Spinal cord (tissue), 10 donors: ENCODE measurements around the gene LMAN2. TPM values are rescaled to one million over a fixed set of nuclear protein-coding genes. Genes with fewer than 3 reads are reported as not detected.

ENCODE experiments used
- DNase-seq, 6 donors: peaks; one replicate each; pipeline versions ENCODE4 v3.0.0 to v3.0.0-alpha.2; 2013 to 2015; ENCODE audit warnings: low spot score in 6 of 6, low read depth in 4 of 6
- H3K27ac ChIP-seq: one replicate; pipeline ENCODE4 v1.5.1; 2013; ENCODE audit warnings: low read depth, low read length, control low read depth
- H3K27me3 ChIP-seq: one replicate; pipeline ENCODE4 v1.6.1; 2013; ENCODE audit warnings: low read length; ENCODE audit not compliant: control insufficient read depth, insufficient read depth
- H3K36me3 ChIP-seq: one replicate; pipeline ENCODE4 v1.6.1; 2013; ENCODE audit warnings: low read length; ENCODE audit not compliant: control insufficient read depth, insufficient read depth
- H3K4me1 ChIP-seq: one replicate; pipeline ENCODE4 v1.6.1; 2013; ENCODE audit warnings: low read length; ENCODE audit not compliant: control insufficient read depth, insufficient read depth
- H3K4me3 ChIP-seq: one replicate; pipeline ENCODE4 v1.5.1; 2013; ENCODE audit warnings: low read depth, low read length, control low read depth
- H3K9me3 ChIP-seq: one replicate; pipeline ENCODE4 v1.6.1; 2013; ENCODE audit warnings: low read length; ENCODE audit not compliant: control insufficient read depth, insufficient read depth
- WGBS: methylation state at CpG from one replicate; pipeline ENCODE4 v1.1.5; 2013; ENCODE audit warnings: missing lambda C conversion rate; ENCODE audit not compliant: insufficient coverage; 5-methylcytosine and 5-hydroxymethylcytosine counted together
- polyA plus RNA-seq, 2 donors: library from polyadenylated mRNA; unstranded; fragments of 120-200 nt; gene quantifications; one replicate each; pipeline ENCODE4 v1.2.1, GENCODE V29; 2013; ENCODE audit not compliant: insufficient read length in 2 of 2
- total RNA-seq, 2 donors: library from RNA; depleted of rRNA in 1 of 2; stranded (reverse); fragments of 120-200 nt in 1 of 2; fragments of >200 nt in 1 of 2; gene quantifications; one replicate each; pipeline versions ENCODE4 v1.2.3 to v1.2.4, GENCODE V29; 2013 to 2014
- donor health status: healthy.

The LMAN2 gene
- total and polyA plus RNA-seq, 4 donors, result 90.3 to 152 (median 96.4) TPM

DNA sequence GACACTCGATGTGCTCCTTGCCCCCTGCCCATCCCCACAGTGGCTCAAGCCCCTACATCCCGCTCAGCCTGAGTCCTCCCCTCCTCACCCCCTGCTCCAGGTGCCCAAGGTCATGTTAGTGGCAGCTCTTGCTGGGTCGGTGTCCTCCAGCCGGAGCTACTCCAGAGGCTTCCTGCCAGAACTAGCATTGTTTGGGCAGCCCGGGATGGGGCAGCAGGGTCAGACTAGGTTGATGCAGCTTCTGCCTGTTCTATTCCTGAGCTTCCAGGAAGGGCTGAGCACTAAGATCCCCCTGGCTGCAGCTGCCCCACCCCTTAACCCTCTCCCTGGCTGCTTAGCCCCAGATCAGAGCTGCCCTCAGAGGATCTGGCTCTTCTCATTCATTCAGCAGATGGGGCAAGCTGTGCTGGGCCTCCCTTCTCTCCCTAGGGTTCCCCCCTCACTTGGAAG, 6.9 kb upstream of the LMAN2 start:
- H3K4me3 ChIP-seq, result no peak overlapping the region
- no peak for DNase-seq
- H3K36me3 ChIP-seq, result no peaks in the 10 kb centered on the region
- peaks cover 15% of the 10 kb centered on the region for H3K27me3 ChIP-seq
- H3K9me3 ChIP-seq, result no peaks in the 10 kb centered on the region
- H3K4me1 ChIP-seq, result peaks cover 9% of the 10 kb centered on the region
- no peak overlapping the region for H3K27ac ChIP-seq
- 68% methylated on average over 5 of the region's 5 CpGs for WGBS

DNA sequence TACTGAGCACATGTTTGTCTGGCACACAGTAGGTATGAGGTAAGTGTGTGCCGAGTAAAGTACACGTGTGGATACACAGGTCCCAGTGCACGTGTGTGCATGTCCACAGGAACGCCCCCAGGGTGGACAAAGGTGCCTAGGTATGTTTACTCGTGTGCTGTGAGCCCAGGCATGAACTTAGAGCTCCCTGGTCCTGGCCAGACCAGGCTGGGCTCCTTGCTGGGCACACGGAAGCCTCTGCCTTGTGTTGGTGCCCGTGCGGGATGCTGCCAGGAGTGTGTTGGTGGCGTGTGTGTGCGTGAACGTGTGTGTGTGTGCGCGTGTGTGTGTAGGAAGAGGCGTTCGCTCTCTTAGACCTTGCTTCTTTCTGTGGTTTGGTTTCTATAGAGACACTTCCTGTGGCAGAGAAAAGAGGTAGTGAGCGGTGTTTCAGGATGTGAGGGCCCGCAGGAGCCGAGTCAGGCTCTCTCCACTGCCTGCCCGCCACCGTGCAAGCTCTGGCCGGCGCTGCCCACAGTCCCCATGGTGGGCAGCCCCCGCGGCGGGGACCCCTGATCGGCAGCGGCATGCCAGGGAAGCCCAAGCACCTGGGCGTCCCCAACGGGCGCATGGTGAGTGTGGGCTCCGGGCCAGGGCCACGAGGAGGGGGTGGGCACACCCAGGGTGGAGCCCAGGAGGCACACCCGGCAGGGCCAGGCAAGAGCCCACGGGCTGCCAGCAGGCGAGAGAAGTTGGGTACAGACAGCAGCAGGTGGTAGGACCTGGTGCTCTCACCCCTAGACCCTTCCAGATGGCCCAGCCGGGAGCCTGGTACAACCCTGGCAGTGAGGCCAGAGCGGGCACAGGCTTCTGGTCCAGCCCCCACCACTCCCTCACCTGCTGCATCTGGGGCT, 6.2 kb upstream of the LMAN2 start, which contains the start of gene RGS14:
Gene RGS14 (plus strand): TSS at position 466 of the 893 bp plus-strand sequence. CDS start 101 bp downstream, at position 567.
- no peaks in the 10 kb centered on the region for H3K36me3 ChIP-seq
- WGBS, result 71% methylated on average over 28 of the region's 37 CpGs
- H3K27ac ChIP-seq, result no peak within 1 kb of the TSS
- no peak for DNase-seq
- H3K27me3 ChIP-seq, result peaks cover 12% of the 10 kb centered on the region
- no peaks in the 10 kb centered on the region for H3K9me3 ChIP-seq
- no peak within 1 kb of the TSS for H3K4me3 ChIP-seq
- H3K4me1 ChIP-seq, result peaks cover 2% of the 10 kb centered on the region

DNA sequence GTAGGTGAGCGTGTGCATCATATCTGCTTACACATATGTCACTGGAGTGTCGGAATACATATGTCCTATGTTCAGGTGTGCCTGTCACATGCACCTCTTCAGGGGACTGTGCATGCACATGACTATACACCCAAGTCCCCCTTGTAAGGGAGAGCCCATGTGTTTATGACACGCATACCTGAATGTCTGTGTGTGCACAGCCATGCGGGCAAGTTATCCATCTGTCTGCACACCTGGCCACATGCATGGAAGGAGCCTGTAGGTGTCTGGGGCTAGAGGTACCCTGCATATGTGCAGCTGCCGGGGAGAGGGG, 5.6 kb upstream of the LMAN2 start:
- WGBS, result 90% methylated on average over 5 of the region's 5 CpGs
- peaks cover 12% of the 10 kb centered on the region for H3K27me3 ChIP-seq
- H3K4me3 ChIP-seq, result no peak overlapping the region
- no peaks in the 10 kb centered on the region for H3K36me3 ChIP-seq
- H3K27ac ChIP-seq, result no peak overlapping the region
- H3K4me1 ChIP-seq, result peaks cover 3% of the 10 kb centered on the region
- DNase-seq, result no peak
- no peaks in the 10 kb centered on the region for H3K9me3 ChIP-seq

DNA sequence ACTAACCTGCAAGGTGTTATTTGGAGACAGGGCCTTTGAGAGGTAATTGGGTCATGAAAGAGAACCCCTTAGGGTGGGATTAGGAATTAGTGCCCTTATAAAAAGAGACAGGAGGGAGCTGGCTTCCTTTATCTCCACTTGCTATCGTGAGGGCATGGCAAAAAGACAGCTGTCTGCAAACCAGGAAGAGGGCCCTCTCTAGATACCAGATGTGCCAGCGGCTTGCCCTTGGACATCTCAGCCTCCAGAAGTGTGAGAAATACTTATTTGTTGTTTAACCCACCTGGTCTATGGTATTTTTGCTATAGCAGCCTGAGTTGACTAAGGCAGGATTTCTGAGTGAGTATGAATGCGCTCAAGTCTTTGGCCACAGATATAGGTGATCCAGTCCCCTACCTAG, 5.3 kb upstream of the LMAN2 start:
- no peak for DNase-seq
- 93% methylated on average over 2 of the region's 3 CpGs for WGBS
- no peaks in the 10 kb centered on the region for H3K36me3 ChIP-seq
- H3K9me3 ChIP-seq, result no peaks in the 10 kb centered on the region
- H3K4me3 ChIP-seq, result no peak overlapping the region
- peaks cover 6% of the 10 kb centered on the region for H3K4me1 ChIP-seq
- H3K27ac ChIP-seq, result no peak overlapping the region
- H3K27me3 ChIP-seq, result peaks cover 12% of the 10 kb centered on the region

DNA sequence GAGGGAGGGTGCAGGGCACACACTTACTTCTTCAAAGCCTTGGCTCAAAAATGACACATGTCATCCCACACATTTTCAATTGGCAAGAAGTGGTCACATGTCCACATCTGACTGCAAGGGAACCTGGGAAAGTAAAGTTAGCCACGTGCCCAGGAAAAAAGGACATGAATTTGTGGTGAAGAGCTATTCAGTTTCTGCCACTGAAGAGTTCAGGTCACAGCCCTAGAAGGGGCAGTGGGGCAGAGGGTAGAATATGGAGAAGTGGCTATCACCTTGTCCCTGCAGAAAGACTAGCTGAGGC, 4.3 kb upstream of the LMAN2 start:
- Histone ChIP-seq H3K27me3 (peaks cover 12% of the 10 kb centered on the region), H3K9me3 (no peaks in the 10 kb centered on the region), H3K27ac (no peak overlapping the region), H3K4me3 (no peak overlapping the region), H3K4me1 (peaks cover 9% of the 10 kb centered on the region), H3K36me3 (no peaks in the 10 kb centered on the region)
- 21% methylated on average over 1 of the region's 1 CpG for WGBS
- no peak for DNase-seq

DNA sequence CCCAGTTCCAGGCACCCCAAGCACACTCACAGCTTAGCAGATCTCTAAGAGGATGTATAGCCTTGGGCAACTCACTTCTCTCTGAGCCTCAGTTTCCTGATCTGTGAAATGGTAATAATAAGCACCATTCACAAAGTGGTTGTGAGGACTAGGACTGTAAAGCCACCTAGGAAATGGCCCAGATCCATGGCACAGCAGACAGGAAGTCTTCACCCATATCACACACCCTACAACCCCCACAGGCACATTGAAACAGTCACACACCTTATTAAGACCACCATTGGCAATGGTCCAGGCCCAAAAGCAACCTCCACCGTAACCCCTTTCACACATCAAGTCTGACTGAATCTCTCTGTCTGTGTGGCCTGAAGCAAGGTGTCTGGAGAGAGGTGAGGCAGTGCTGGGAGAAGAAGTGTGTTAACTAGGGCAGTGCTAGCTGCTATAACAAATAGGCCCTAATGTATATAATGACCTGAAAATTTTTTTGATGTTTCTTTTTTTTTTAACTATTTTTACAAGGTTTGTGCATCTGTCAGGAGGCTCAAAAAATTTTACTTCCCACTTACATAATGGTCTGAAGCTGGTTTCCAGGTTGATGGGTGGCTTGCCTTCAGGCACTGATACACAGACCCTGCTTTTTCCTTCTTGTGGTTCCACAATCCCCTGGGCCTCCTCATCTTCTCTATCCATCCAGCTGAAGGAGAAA, 3.8 kb upstream of the LMAN2 start:
- no CpG with 5 or more reads among the region's 1 CpG for WGBS
- no peaks in the 10 kb centered on the region for H3K9me3 ChIP-seq
- H3K27me3 ChIP-seq, result peaks cover 12% of the 10 kb centered on the region
- DNase-seq, result no peak
- no peaks in the 10 kb centered on the region for H3K36me3 ChIP-seq
- no peak overlapping the region for H3K4me3 ChIP-seq
- peaks cover 14% of the 10 kb centered on the region for H3K4me1 ChIP-seq
- H3K27ac ChIP-seq, result no peak overlapping the region

DNA sequence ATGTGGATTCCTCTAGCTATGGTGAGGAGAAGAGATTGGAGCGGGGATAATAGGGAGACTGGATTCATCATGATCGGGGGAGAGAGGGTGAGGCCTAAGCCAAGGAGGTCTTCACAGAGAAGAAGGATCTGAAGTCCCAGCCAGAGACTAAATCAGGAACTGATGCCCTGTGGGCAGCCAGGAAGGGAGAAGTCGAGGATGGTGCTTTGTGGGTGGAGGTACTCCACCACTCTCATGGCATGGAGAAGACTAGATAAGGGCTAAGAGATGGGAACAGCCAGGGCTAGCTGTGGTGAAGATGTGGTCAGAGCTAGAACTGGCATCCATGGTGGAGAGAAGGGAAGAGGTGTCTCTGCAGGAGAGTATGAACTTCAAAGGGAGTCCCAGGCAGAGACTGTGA, 3.2 kb upstream of the LMAN2 start:
- 89% methylated on average over 3 of the region's 3 CpGs for WGBS
- no peak overlapping the region for H3K4me3 ChIP-seq
- H3K36me3 ChIP-seq, result peaks cover 5% of the 10 kb centered on the region
- peaks cover 12% of the 10 kb centered on the region for H3K27me3 ChIP-seq
- no peaks in the 10 kb centered on the region for H3K9me3 ChIP-seq
- H3K27ac ChIP-seq, result no peak overlapping the region
- no peak for DNase-seq
- peaks cover 20% of the 10 kb centered on the region for H3K4me1 ChIP-seq

DNA sequence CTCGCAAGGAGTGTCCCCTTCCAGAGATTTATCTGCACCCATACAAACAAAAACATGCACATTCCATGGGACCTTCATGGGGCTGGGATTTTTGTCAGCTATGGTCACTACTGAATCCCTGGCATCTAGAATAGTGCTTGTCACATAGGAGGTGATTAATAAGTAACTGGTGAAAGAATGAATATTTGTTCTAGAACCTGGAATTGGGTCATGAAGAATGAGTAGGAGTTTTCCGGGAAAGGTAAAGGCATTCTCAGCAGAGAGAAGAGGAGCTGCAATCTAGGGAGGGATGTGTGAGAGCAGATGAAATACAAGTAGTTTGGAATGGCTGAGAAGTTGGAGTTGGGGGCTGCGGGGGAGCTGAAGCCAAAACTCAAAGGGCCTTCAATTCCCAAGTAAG, 2.8 kb upstream of the LMAN2 start:
- 77% methylated on average over 2 of the region's 3 CpGs for WGBS
- no peak for DNase-seq
- no peak overlapping the region for H3K4me3 ChIP-seq
- H3K36me3 ChIP-seq, result peaks cover 5% of the 10 kb centered on the region
- H3K27ac ChIP-seq, result no peak overlapping the region
- peaks cover 12% of the 10 kb centered on the region for H3K27me3 ChIP-seq
- H3K9me3 ChIP-seq, result no peaks in the 10 kb centered on the region
- peaks cover 21% of the 10 kb centered on the region for H3K4me1 ChIP-seq

DNA sequence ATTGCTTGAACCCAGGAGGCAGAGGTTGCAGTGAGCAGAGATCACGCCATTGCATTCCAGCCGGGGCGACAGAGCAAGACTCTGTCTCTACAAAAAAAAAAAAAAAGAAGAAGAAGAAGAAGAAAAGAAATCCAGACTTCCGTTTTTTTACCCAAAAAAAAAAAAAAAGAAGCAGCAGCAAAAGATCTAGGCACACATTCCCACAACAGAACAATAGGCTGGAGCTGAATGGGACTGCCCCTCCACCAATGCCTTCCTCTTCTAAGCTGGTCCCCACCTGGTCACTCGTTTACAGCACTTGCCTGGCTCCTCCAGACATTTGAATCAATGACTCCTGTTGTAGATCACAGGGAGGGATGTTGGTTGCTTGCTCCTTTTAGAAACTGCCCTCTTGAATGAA, 1.6 kb upstream of the LMAN2 start:
- Histone ChIP-seq H3K27me3 (peaks cover 8% of the 10 kb centered on the region), H3K27ac (no peak overlapping the region), H3K36me3 (peaks cover 10% of the 10 kb centered on the region), H3K4me3 (no peak overlapping the region), H3K9me3 (no peaks in the 10 kb centered on the region), H3K4me1 (peaks cover 25% of the 10 kb centered on the region)
- DNase-seq, result no peak
- WGBS, result no CpG with 5 or more reads among the region's 5 CpGs
